ENCODE results near the gene PRUNE2.

Gene PRUNE2

DNA sequence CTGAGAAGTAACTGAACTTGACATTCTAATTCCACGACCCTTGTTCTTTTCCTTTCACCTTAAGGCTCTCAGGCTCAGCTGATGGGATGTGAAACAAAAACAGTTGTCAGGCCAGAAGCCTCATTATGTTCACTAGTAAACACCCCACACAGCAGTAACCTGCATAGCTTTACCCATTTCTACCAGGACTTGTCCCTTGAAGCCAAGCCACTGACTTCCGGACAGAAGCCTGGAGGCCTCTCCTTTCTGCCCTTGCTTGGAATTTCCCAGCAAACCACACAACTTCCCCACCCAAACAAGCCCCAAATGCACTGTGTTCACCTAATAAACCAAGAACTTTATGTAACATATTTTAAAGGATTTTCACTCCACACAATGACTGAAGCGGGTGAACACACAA, 19.6 kb downstream of the PRUNE2 start:
- no peaks in the 10 kb centered on the region for H4K20me1 ChIP-seq (ENCODE audit: control insufficient read depth, insufficient read depth, low read depth, low read length)
- no peaks in the 10 kb centered on the region for H3K79me2 ChIP-seq (ENCODE audit: control insufficient read depth, low read length)
- no peaks in the 10 kb centered on the region for H3K27me3 ChIP-seq (ENCODE audit: control insufficient read depth, low read length)
- H3K4me1 ChIP-seq (ENCODE audit: control insufficient read depth, low read length): peaks cover 10% of the 10 kb centered on the region
- no peak overlapping the region for H3K4me3 ChIP-seq (ENCODE audit: low read length)
- H3K4me2 ChIP-seq (ENCODE audit: low read length): no peak overlapping the region
- no peaks in the 10 kb centered on the region for H3K9me3 ChIP-seq (ENCODE audit: control insufficient read depth, insufficient read depth, low read length)
- H3F3A ChIP-seq (ENCODE audit: control insufficient read depth, insufficient read depth): no peaks in the 10 kb centered on the region
- H3K36me3 ChIP-seq (ENCODE audit: control insufficient read depth, low read length): no peaks in the 10 kb centered on the region
- no peak overlapping the region for H3K27ac ChIP-seq (ENCODE audit: low read depth, low read length)
- no peaks in the 10 kb centered on the region for H3K9me2 ChIP-seq (replicated peaks; ENCODE audit: control insufficient read depth, low read length)
- no peak for TF ChIP-seq CTCF (IDR thresholded peaks at IDR 0.05; ENCODE audit: low read depth, low read length, poor library complexity, severe bottlenecking)
- no peak for TF ChIP-seq EZH2phosphoT487 (IDR thresholded peaks at IDR 0.05; ENCODE audit: borderline replicate concordance, low read length)

GRCh38 chr9:76884823-76885222, 21.1 kb downstream of the PRUNE2 start:
- no peak overlapping the region for H3K4me2 ChIP-seq (ENCODE audit: low read length)
- H3K4me3 ChIP-seq (ENCODE audit: low read length): no peak overlapping the region
- no peaks in the 10 kb centered on the region for H3K27me3 ChIP-seq (ENCODE audit: control insufficient read depth, low read length)
- H3K9me3 ChIP-seq (ENCODE audit: control insufficient read depth, insufficient read depth, low read length): no peaks in the 10 kb centered on the region
- H3F3A ChIP-seq (ENCODE audit: control insufficient read depth, insufficient read depth): no peaks in the 10 kb centered on the region
- no peaks in the 10 kb centered on the region for H3K36me3 ChIP-seq (ENCODE audit: control insufficient read depth, low read length)
- no peak overlapping the region for H3K27ac ChIP-seq (ENCODE audit: low read depth, low read length)
- TF ChIP-seq CTCF (IDR thresholded peaks at IDR 0.05; ENCODE audit: low read depth, low read length, poor library complexity, severe bottlenecking): no peak
- no peak for TF ChIP-seq EZH2phosphoT487 (IDR thresholded peaks at IDR 0.05; ENCODE audit: borderline replicate concordance, low read length)
- no peaks in the 10 kb centered on the region for H3K9me2 ChIP-seq (replicated peaks; ENCODE audit: control insufficient read depth, low read length)
- H3K4me1 ChIP-seq (ENCODE audit: control insufficient read depth, low read length): peaks cover 10% of the 10 kb centered on the region
- H3K79me2 ChIP-seq (ENCODE audit: control insufficient read depth, low read length): no peaks in the 10 kb centered on the region
- H4K20me1 ChIP-seq (ENCODE audit: control insufficient read depth, insufficient read depth, low read depth, low read length): no peaks in the 10 kb centered on the region

DNA sequence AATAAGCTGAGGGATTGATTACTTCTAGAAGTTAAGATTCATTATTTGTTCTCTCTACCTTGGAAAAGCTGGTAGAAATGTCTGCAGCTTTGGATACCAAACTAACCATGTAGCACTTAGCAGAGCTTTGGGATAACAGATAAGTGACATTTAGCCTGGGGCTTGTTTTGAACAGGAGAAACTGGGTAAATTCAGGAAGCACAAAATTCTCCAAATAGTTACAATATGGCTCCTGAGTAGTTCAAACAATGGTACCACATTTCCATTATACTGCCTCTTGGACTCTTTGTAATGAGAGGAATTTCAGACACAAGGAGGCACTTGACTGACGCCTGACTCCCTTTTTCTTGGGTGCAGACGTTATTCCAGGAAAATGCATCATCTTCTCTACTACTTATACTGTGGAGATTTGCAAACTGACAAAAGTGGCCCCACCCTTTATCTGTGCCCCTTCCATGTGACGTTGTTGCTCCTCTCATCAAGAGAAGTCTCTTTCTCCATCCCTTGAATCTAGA, 22.5 kb downstream of the PRUNE2 start:
- no peak for TF ChIP-seq EZH2phosphoT487 (IDR thresholded peaks at IDR 0.05; ENCODE audit: borderline replicate concordance, low read length)
- no peak for TF ChIP-seq CTCF (IDR thresholded peaks at IDR 0.05; ENCODE audit: low read depth, low read length, poor library complexity, severe bottlenecking)
- H4K20me1 ChIP-seq (ENCODE audit: control insufficient read depth, insufficient read depth, low read depth, low read length): no peaks in the 10 kb centered on the region
- no peaks in the 10 kb centered on the region for H3F3A ChIP-seq (ENCODE audit: control insufficient read depth, insufficient read depth)
- peaks cover 10% of the 10 kb centered on the region for H3K4me1 ChIP-seq (ENCODE audit: control insufficient read depth, low read length)
- H3K9me2 ChIP-seq (replicated peaks; ENCODE audit: control insufficient read depth, low read length): no peaks in the 10 kb centered on the region
- no peak overlapping the region for H3K27ac ChIP-seq (ENCODE audit: low read depth, low read length)
- H3K36me3 ChIP-seq (ENCODE audit: control insufficient read depth, low read length): no peaks in the 10 kb centered on the region
- no peaks in the 10 kb centered on the region for H3K9me3 ChIP-seq (ENCODE audit: control insufficient read depth, insufficient read depth, low read length)
- no peak overlapping the region for H3K4me2 ChIP-seq (ENCODE audit: low read length)
- H3K79me2 ChIP-seq (ENCODE audit: control insufficient read depth, low read length): no peaks in the 10 kb centered on the region
- no peaks in the 10 kb centered on the region for H3K27me3 ChIP-seq (ENCODE audit: control insufficient read depth, low read length)
- no peak overlapping the region for H3K4me3 ChIP-seq (ENCODE audit: low read length)
